Caco-2 (cell line): ENCODE data around the gene MYADML2. TPM values are rescaled to one million over a fixed set of nuclear protein-coding genes. Genes with fewer than 3 reads are reported as not detected.

Experiments used
- BruUV-seq: library from RNA; stranded (reverse); fragments of 400-500 nt; replicated peaks from 2 replicates; lab custom pipeline; 2021; lab: Mats Ljungman, UMichigan
- CTCF ChIA-PET: fragments of 300-600 bp; sonication (Branson Sonifier 250); formaldehyde crosslinking; loops from one replicate; lab custom pipeline; 2022; ENCODE audit warnings: antibody characterized with exemption; lab: Charles Lee
- POLR2A ChIA-PET: fragments of 300-600 bp; sonication (Branson Sonifier 250); formaldehyde crosslinking; loops from one replicate; lab custom pipeline; 2022; ENCODE audit warnings: antibody characterized with exemption; lab: Charles Lee
- DNase-seq, 2 experiments: peaks; one replicate each; pipeline versions ENCODE4 v3.0.0 to v3.0.0-alpha.2; 2020 to 2022
- H3K27me3 ChIP-seq: replicated peaks from 2 replicates; pipeline ENCODE4 v1.6.0; 2011; ENCODE audit warnings: low read length; ENCODE audit not compliant: control insufficient read depth, insufficient read depth
- H3K36me3 ChIP-seq: 2 replicates; pipeline ENCODE4 v1.5.1; 2011; ENCODE audit warnings: low read length; ENCODE audit not compliant: control insufficient read depth, insufficient read depth
- H3K4me1 ChIP-seq: fragments of 250-450 bp; sonication (Bioruptor Pico); 2 replicates; pipeline ENCODE4 v1.5.1; 2020; ENCODE audit warnings: mild to moderate bottlenecking
- H3K4me3 ChIP-seq: 2 replicates; pipeline ENCODE4 v1.5.1; 2011; ENCODE audit warnings: low read depth, mild to moderate bottlenecking, control low read depth, low read length
- H3K9me3 ChIP-seq: fragments of 250-450 bp; sonication (Bioruptor Pico); 2 replicates; pipeline ENCODE4 v1.5.1; 2020; ENCODE audit warnings: mild to moderate bottlenecking, moderate library complexity
- H3K27ac Mint-ChIP-seq: one replicate; pipeline ENCODE4 v1.8.0; 2022; ENCODE audit warnings: mixed read lengths; ENCODE audit not compliant: unreplicated experiment
- H3K27me3 Mint-ChIP-seq: one replicate; pipeline ENCODE4 v1.8.0; 2022; ENCODE audit warnings: mixed read lengths; ENCODE audit not compliant: insufficient read depth, unreplicated experiment
- H3K36me3 Mint-ChIP-seq: one replicate; pipeline ENCODE4 v1.8.0; 2022; ENCODE audit warnings: mild to moderate bottlenecking, mixed read lengths; ENCODE audit not compliant: insufficient read depth, unreplicated experiment
- H3K4me1 Mint-ChIP-seq: one replicate; pipeline ENCODE4 v1.8.0; 2022; ENCODE audit warnings: low read depth, mixed read lengths; ENCODE audit not compliant: unreplicated experiment
- H3K4me3 Mint-ChIP-seq: one replicate; pipeline ENCODE4 v1.8.0; 2022; ENCODE audit warnings: mild to moderate bottlenecking, moderate library complexity, mixed read lengths; ENCODE audit not compliant: unreplicated experiment
- H3K9me3 Mint-ChIP-seq: one replicate; pipeline ENCODE4 v1.8.0; 2022; ENCODE audit warnings: mixed read lengths; ENCODE audit not compliant: unreplicated experiment
- CTCF ChIP-seq, 2 experiments: fragments of 200-600 bp in 1 of 2; IDR thresholded peaks; 1 replicate in 1 of 2; 2 replicates in 1 of 2; pipeline versions ENCODE4 v1.5.1 to v1.8.0; 2011 to 2022; ENCODE audit warnings: antibody characterized with exemption in 1 of 2, control low read depth in 1 of 2, inconsistent platforms in 1 of 2, low read depth in 1 of 2, low read length in 1 of 2, mild to moderate bottlenecking in 1 of 2, moderate library complexity in 1 of 2; ENCODE audit not compliant: insufficient read depth in 1 of 2, severe bottlenecking in 1 of 2, unreplicated experiment in 1 of 2
- intact Hi-C: fragments of 100-400 bp; cut with micrococcal nuclease; formaldehyde crosslinking; loops from one replicate; pipeline ENCODE4 v1.10.0; 2022; ENCODE audit not compliant: unreplicated experiment
- total RNA-seq: library from RNA; stranded (reverse); gene quantifications from 2 replicates; pipeline ENCODE4 v1.2.3, GENCODE V29; 2022

The MYADML2 gene
- total RNA-seq, 1 experiment from 2014 or later: not detected

- peak overlapping the region; percentile 86 for H3K27ac Mint-ChIP-seq
- peaks cover 52% of the 10 kb centered on the region for H3K36me3 Mint-ChIP-seq
- ChIA-PET POLR2A (interaction anchor here (1.1 kb wide), 1 partner anchor 12 kb away, joined by 3 read pairs; the partner anchor contains the start of gene PCYT2), CTCF (no interaction called here)
- H3K4me1 ChIP-seq: peaks cover 14% of the 10 kb centered on the region
- TF ChIP-seq CTCF (IDR thresholded peaks at IDR 0.05; ENCODE audit: insufficient read depth in 1 of 2, low read depth in 1 of 2, low read length in 1 of 2, severe bottlenecking in 1 of 2, unreplicated experiment in 1 of 2): no peak
- H3K27me3 ChIP-seq: no peaks in the 10 kb centered on the region
- BruUV-seq: no TSS peak
- H3K9me3 ChIP-seq: no peaks in the 10 kb centered on the region
- no peaks in the 10 kb centered on the region for H3K27me3 Mint-ChIP-seq
- intact Hi-C loops: no loop called here
- H3K4me1 Mint-ChIP-seq: peaks cover 24% of the 10 kb centered on the region
- no peaks in the 10 kb centered on the region for H3K9me3 Mint-ChIP-seq
- no peak overlapping the region for H3K4me3 Mint-ChIP-seq
- DNase-seq: no peak
- H3K36me3 ChIP-seq: peaks cover 6% of the 10 kb centered on the region
- H3K4me3 ChIP-seq: no peak overlapping the region
Observed at GRCh38 chr17:81923302-81924260, 23.5 kb downstream of the MYADML2 start.

GRCh38 chr17:81922566-81923301 is 24.3 kb downstream of the MYADML2 start:
- CTCF ChIA-PET: no interaction called here
- intact Hi-C loops: no loop called here
- Mint-ChIP-seq H3K36me3 (peaks cover 60% of the 10 kb centered on the region), H3K27me3 (no peaks in the 10 kb centered on the region), H3K4me1 (peaks cover 24% of the 10 kb centered on the region), H3K27ac (peak overlapping the region; percentile 86), H3K4me3 (no peak overlapping the region), H3K9me3 (no peaks in the 10 kb centered on the region)
- TF ChIP-seq CTCF (IDR thresholded peaks at IDR 0.05; ENCODE audit: insufficient read depth in 1 of 2, low read depth in 1 of 2, low read length in 1 of 2, severe bottlenecking in 1 of 2, unreplicated experiment in 1 of 2): no peak
- Histone ChIP-seq H3K36me3 (peaks cover 6% of the 10 kb centered on the region), H3K9me3 (no peaks in the 10 kb centered on the region), H3K4me1 (peaks cover 14% of the 10 kb centered on the region), H3K4me3 (no peak overlapping the region), H3K27me3 (no peaks in the 10 kb centered on the region)
- POLR2A ChIA-PET: no interaction called here
- no TSS peak for BruUV-seq
- DNase-seq: no peak

- Histone ChIP-seq H3K36me3 (peaks cover 6% of the 10 kb centered on the region), H3K4me3 (no peak overlapping the region), H3K9me3 (no peaks in the 10 kb centered on the region), H3K4me1 (peaks cover 14% of the 10 kb centered on the region), H3K27me3 (no peaks in the 10 kb centered on the region)
- no peaks in the 10 kb centered on the region for H3K9me3 Mint-ChIP-seq
- intact Hi-C loops: no loop called here
- peak overlapping the region; percentile 25 for H3K27ac Mint-ChIP-seq
- peaks cover 67% of the 10 kb centered on the region for H3K36me3 Mint-ChIP-seq
- no peak for TF ChIP-seq CTCF (IDR thresholded peaks at IDR 0.05; ENCODE audit: insufficient read depth in 1 of 2, low read depth in 1 of 2, low read length in 1 of 2, severe bottlenecking in 1 of 2, unreplicated experiment in 1 of 2)
- H3K4me1 Mint-ChIP-seq: peaks cover 27% of the 10 kb centered on the region
- BruUV-seq: no TSS peak
- ChIA-PET CTCF (no interaction called here), POLR2A (no interaction called here)
- H3K27me3 Mint-ChIP-seq: no peaks in the 10 kb centered on the region
- no peak overlapping the region for H3K4me3 Mint-ChIP-seq
- DNase-seq: no peak
Observed at GRCh38 chr17:81921996-81922565, 25.0 kb downstream of the MYADML2 start.
